Activated CD4-positive, alpha-beta T cell treated with anti-CD3 and anti-CD28 coated beads, Interleukin-2, amount 50 U/mL, for 24 hours (primary cell): ENCODE data around the gene EXTL1.

Experiments
- DNase-seq, 2 donors: peaks; one replicate each; pipeline ENCODE4 v3.0.0-alpha.2; 2020; ENCODE audit warnings: low read depth in 1 of 2, low spot score in 1 of 2

The EXTL1 gene

GRCh38 chr1:26041978-26042377, 20.4 kb downstream of the EXTL1 start:
- DNase-seq = no peak

GRCh38 chr1:26043765-26044164, 22.2 kb downstream of the EXTL1 start:
- DNase-seq = no peak

- no peak for DNase-seq
These were observed 22.8 kb downstream of the EXTL1 start for GRCh38 chr1:26044414-26044813.

- no peak for DNase-seq
These were observed 23.6 kb downstream of the EXTL1 start for GRCh38 chr1:26044971-26045721.

- no peak for DNase-seq
These were observed 24.2 kb downstream of the EXTL1 start, which contains the start of gene SLC30A2 for GRCh38 chr1:26045722-26046245. TSS of gene SLC30A2 (minus strand) at chr1:26046118. CDS start at chr1:26045896, 222 bp downstream.

- no peak for DNase-seq
These were observed 24.9 kb downstream of the EXTL1 start for GRCh38 chr1:26046246-26047095.

- no peak for DNase-seq
These were observed 25.8 kb downstream of the EXTL1 start for GRCh38 chr1:26047278-26047874.

GRCh38 chr1:26049531-26050247, 28.1 kb downstream of the EXTL1 start:
- no peak for DNase-seq

- DNase-seq = no peak
These were observed 28.7 kb downstream of the EXTL1 start for GRCh38 chr1:26050248-26050640.

GRCh38 chr1:26053718-26054560, 32.4 kb downstream of the EXTL1 start:
- no peak for DNase-seq

- no peak for DNase-seq
These were observed 33.5 kb downstream of the EXTL1 start for GRCh38 chr1:26055041-26055440.

- no peak for DNase-seq
These were observed 35.6 kb downstream of the EXTL1 start for GRCh38 chr1:26057189-26057588.

- no peak for DNase-seq
These were observed 36.5 kb downstream of the EXTL1 start for GRCh38 chr1:26058052-26058595.

GRCh38 chr1:26059906-26060305, 38.3 kb downstream of the EXTL1 start:
- DNase-seq = no peak

GRCh38 chr1:26060832-26061574, 39.4 kb downstream of the EXTL1 start:
- no peak for DNase-seq

- DNase-seq = no peak
These were observed 43.0 kb downstream of the EXTL1 start for GRCh38 chr1:26064553-26064952.

GRCh38 chr1:26066160-26066559, 44.6 kb downstream of the EXTL1 start:
- no peak for DNase-seq

GRCh38 chr1:26066857-26067256, 45.3 kb downstream of the EXTL1 start:
- no peak for DNase-seq

GRCh38 chr1:26067432-26067911, 45.9 kb downstream of the EXTL1 start, which contains the start of gene TRIM63:
TSS of gene TRIM63 (minus strand) at chr1:26067630. CDS start at chr1:26067494, 136 bp downstream.
- DNase-seq = no peak
